ENCODE data around the gene CEACAM1.
"Not testable (repeated sequence)": the region's sequence is repeated elsewhere in the genome, so short reads cannot be mapped to it uniquely, and the experiment has no call there.

Gene CEACAM1

GRCh38 chr19:42547929-42548328, 19.6 kb upstream of the CEACAM1 start:
- no peak for FAIRE-seq

GRCh38 chr19:42546831-42547500, 18.7 kb upstream of the CEACAM1 start:
- FAIRE-seq: no peak

GRCh38 chr19:42544146-42544545, 15.9 kb upstream of the CEACAM1 start:
- FAIRE-seq: no peak

- FAIRE-seq: no peak
These were observed 14.5 kb upstream of the CEACAM1 start for GRCh38 chr19:42542791-42543190.

- no peak for FAIRE-seq
These were observed 11.8 kb upstream of the CEACAM1 start for GRCh38 chr19:42540071-42540553.

GRCh38 chr19:42538841-42539709, 10.8 kb upstream of the CEACAM1 start:
- FAIRE-seq: no peak

- FAIRE-seq: not testable (repeated sequence)
These were observed 7.0 kb upstream of the CEACAM1 start for GRCh38 chr19:42535276-42535675.

GRCh38 chr19:42534391-42534790, 6.1 kb upstream of the CEACAM1 start:
- no peak for FAIRE-seq

GRCh38 chr19:42532891-42533290, 4.6 kb upstream of the CEACAM1 start:
- no peak for FAIRE-seq

- no peak for FAIRE-seq
These were observed 3.0 kb upstream of the CEACAM1 start for GRCh38 chr19:42531313-42531712.

GRCh38 chr19:42529248-42529764, 1.0 kb upstream of the CEACAM1 start:
- FAIRE-seq: no peak

- FAIRE-seq: no peak
These were observed 3.3 kb downstream of the CEACAM1 start for GRCh38 chr19:42524943-42525342.

GRCh38 chr19:42524250-42524649, 4.0 kb downstream of the CEACAM1 start:
- no peak for FAIRE-seq

GRCh38 chr19:42522262-42522661, 6.0 kb downstream of the CEACAM1 start:
- FAIRE-seq: not testable (repeated sequence)

- FAIRE-seq: no peak
These were observed 6.8 kb downstream of the CEACAM1 start for GRCh38 chr19:42521346-42522030.

- FAIRE-seq: no peak
These were observed 9.2 kb downstream of the CEACAM1 start for GRCh38 chr19:42519108-42519507.

- no peak for FAIRE-seq
These were observed 11.5 kb downstream of the CEACAM1 start for GRCh38 chr19:42516771-42517170.

GRCh38 chr19:42515241-42515832, 12.9 kb downstream of the CEACAM1 start:
- FAIRE-seq: no peak

GRCh38 chr19:42514449-42514848, 13.8 kb downstream of the CEACAM1 start:
- no peak for FAIRE-seq

GRCh38 chr19:42512743-42513304, 15.5 kb downstream of the CEACAM1 start:
- no peak for FAIRE-seq

GRCh38 chr19:42512130-42512636, 16.1 kb downstream of the CEACAM1 start:
- FAIRE-seq: no peak

- no peak for FAIRE-seq
These were observed 16.9 kb downstream of the CEACAM1 start for GRCh38 chr19:42511340-42511739.
